Neural cell (in vitro differentiated cells): ENCODE results near the gene AHNAK. TPM values are rescaled to one million over a fixed set of nuclear protein-coding genes. Genes with fewer than 3 reads are reported as not detected.

Source experiments
- H2AFZ ChIP-seq: fragments of 200-600, 300-800 bp; sonication (generic), shearing (Covaris generic); 2 replicates; pipeline ENCODE4 v1.6.0; 2014; ENCODE audit warnings: low read depth, mild to moderate bottlenecking, antibody characterized with exemption, low read length, moderate library complexity
- H3F3A ChIP-seq: fragments of 200-600 bp; shearing (Covaris generic); 2 replicates; pipeline ENCODE4 v1.6.1; 2016; ENCODE audit warnings: mild to moderate bottlenecking, moderate library complexity, mixed read lengths, antibody characterized with exemption, low read length; ENCODE audit not compliant: insufficient read depth, poor library complexity, severe bottlenecking
- H3K27ac ChIP-seq: fragments of 200-600, 300-800 bp; sonication (generic), shearing (Covaris generic); 2 replicates; pipeline ENCODE4 v1.5.1; 2014; ENCODE audit warnings: mild to moderate bottlenecking, low read length, moderate library complexity
- H3K27me3 ChIP-seq: fragments of 300-800, 200-600 bp; sonication (generic), shearing (Covaris generic); 2 replicates; pipeline ENCODE4 v1.6.0; 2014; ENCODE audit warnings: mild to moderate bottlenecking, low read depth, low read length, moderate library complexity; ENCODE audit not compliant: insufficient read depth
- H3K36me3 ChIP-seq: fragments of 300-800, 200-600 bp; sonication (generic), shearing (Covaris generic); 2 replicates; pipeline ENCODE4 v1.5.1; 2014; ENCODE audit warnings: mild to moderate bottlenecking, antibody characterized with exemption, low read length, moderate library complexity; ENCODE audit not compliant: insufficient read depth
- H3K4me2 ChIP-seq: fragments of 300-800, 200-600 bp; sonication (generic), shearing (Covaris generic); 2 replicates; pipeline ENCODE4 v1.6.0; 2014; ENCODE audit warnings: mild to moderate bottlenecking, low read length
- H3K4me3 ChIP-seq: fragments of 300-800, 200-600 bp; sonication (generic), shearing (Covaris generic); 2 replicates; pipeline ENCODE4 v1.5.1; 2014; ENCODE audit warnings: mild to moderate bottlenecking, low read length, moderate library complexity
- H3K79me2 ChIP-seq: fragments of 200-600 bp; shearing (Covaris generic); replicated peaks from 2 replicates; pipeline ENCODE4 v1.6.0; 2014; ENCODE audit warnings: mild to moderate bottlenecking, low read length, moderate library complexity; ENCODE audit not compliant: insufficient read depth
- H3K9ac ChIP-seq: fragments of 300-800, 200-600 bp; sonication (generic), shearing (Covaris generic); 2 replicates; pipeline ENCODE4 v1.6.1; 2016; ENCODE audit warnings: mild to moderate bottlenecking, low read length, mixed read lengths
- H3K9me2 ChIP-seq: fragments of 200-600 bp; shearing (Covaris generic); 2 replicates; pipeline ENCODE4 v1.6.1; 2016; ENCODE audit warnings: mild to moderate bottlenecking, low read length, mixed read lengths; ENCODE audit not compliant: insufficient read depth
- H3K9me3 ChIP-seq: fragments of 200-600, 300-800 bp; sonication (generic), shearing (Covaris generic); 2 replicates; pipeline ENCODE4 v1.6.1; 2016; ENCODE audit warnings: mild to moderate bottlenecking, mixed run types, low read length, moderate library complexity, mixed read lengths
- H4K20me1 ChIP-seq: fragments of 200-600 bp; shearing (Covaris generic); 2 replicates; pipeline ENCODE4 v1.6.1; 2016; ENCODE audit warnings: mild to moderate bottlenecking, mixed run types; ENCODE audit not compliant: insufficient read depth
- EP300 ChIP-seq: fragments of 450-650 bp; conservative IDR thresholded peaks from 2 replicates; pipeline ENCODE4 v1.6.1; 2014; ENCODE audit warnings: antibody characterized with exemption, mild to moderate bottlenecking, moderate library complexity; ENCODE audit not compliant: poor library complexity, severe bottlenecking
- EZH2 ChIP-seq: fragments of 200-600, 300-800 bp; shearing (Covaris generic), sonication (generic); IDR thresholded peaks from 2 replicates; pipeline ENCODE4 v1.6.1; 2014; ENCODE audit warnings: antibody characterized with exemption, low read length, borderline replicate concordance, mild to moderate bottlenecking; ENCODE audit not compliant: insufficient read depth, poor library complexity, severe bottlenecking
- MXI1 ChIP-seq: fragments of 450-650 bp; conservative IDR thresholded peaks from 2 replicates; pipeline ENCODE4 v1.6.1; 2014; ENCODE audit warnings: antibody characterized with exemption, mild to moderate bottlenecking; ENCODE audit not compliant: poor library complexity, severe bottlenecking
- POLR2AphosphoS5 ChIP-seq: IDR thresholded peaks from 2 replicates; pipeline ENCODE4 v1.6.1; 2012
- RAD21 ChIP-seq: fragments of 450-650 bp; conservative IDR thresholded peaks from 2 replicates; pipeline ENCODE4 v1.6.1; 2014; ENCODE audit warnings: antibody characterized with exemption, mild to moderate bottlenecking, moderate library complexity
- SMC3 ChIP-seq: fragments of 450-650 bp; conservative IDR thresholded peaks from 2 replicates; pipeline ENCODE4 v1.6.1; 2014; ENCODE audit warnings: antibody characterized with exemption, mild to moderate bottlenecking, moderate library complexity; ENCODE audit not compliant: poor library complexity
- TAF1 ChIP-seq: IDR thresholded peaks from 2 replicates; pipeline ENCODE4 v1.6.1; 2012; ENCODE audit warnings: low read depth
- polyA plus RNA-seq: library from polyadenylated mRNA; depleted of rRNA; stranded (reverse); fragments of >200 nt; gene quantifications from 2 replicates; pipeline ENCODE4 v1.2.3, GENCODE V29; 2014
- TF ChIP-seq, protein P1 (sequence below): fragments of 450-650 bp; IDR thresholded peaks from 2 replicates; pipeline ENCODE4 v1.5.1; 2014; ENCODE audit warnings: antibody characterized with exemption, mild to moderate bottlenecking, moderate library complexity; ENCODE audit not compliant: poor library complexity, severe bottlenecking
- TF ChIP-seq, protein P2 (sequence below): IDR thresholded peaks from 2 replicates; pipeline ENCODE4 v1.6.1; 2012; ENCODE audit warnings: borderline replicate concordance

The AHNAK gene
- polyA plus RNA-seq, 1 donor from 2014 or later, result 0.11 TPM

DNA sequence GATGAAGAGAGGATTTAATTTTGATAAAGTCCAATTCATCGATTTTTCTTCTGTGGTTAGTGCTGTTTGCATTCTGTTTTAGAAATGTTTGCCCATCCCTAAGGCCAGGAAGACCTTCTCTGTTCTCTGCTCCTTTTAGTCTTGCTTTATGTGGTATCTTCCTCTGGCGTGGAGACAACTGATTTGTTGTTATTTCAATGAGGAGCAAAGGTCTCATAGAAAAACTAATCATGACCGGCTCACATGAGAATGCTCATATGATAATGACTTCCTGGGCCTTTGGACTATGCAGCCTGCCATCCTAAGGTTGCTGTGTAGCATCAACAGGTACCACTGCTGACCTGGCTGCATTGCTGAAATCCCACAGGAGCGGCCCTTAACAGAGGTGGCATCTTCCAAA, 108.0 kb downstream of the AHNAK start:
- H3K4me2 ChIP-seq, result no peak overlapping the region
- no peaks in the 10 kb centered on the region for H3K9me2 ChIP-seq
- no peak overlapping the region for H3K9ac ChIP-seq
- H3K79me2 ChIP-seq, result no peaks in the 10 kb centered on the region
- no peaks in the 10 kb centered on the region for H4K20me1 ChIP-seq
- no peaks in the 10 kb centered on the region for H3K36me3 ChIP-seq
- no peak overlapping the region for H3K4me3 ChIP-seq
- H3K27ac ChIP-seq, result no peak overlapping the region
- no peak for TF ChIP-seq RAD21
- TF ChIP-seq MXI1, result no peak
- no peak for TF ChIP-seq EP300
- no peak for TF ChIP-seq TAF1
- TF ChIP-seq SMC3, result no peak
- TF ChIP-seq, protein P1, sequence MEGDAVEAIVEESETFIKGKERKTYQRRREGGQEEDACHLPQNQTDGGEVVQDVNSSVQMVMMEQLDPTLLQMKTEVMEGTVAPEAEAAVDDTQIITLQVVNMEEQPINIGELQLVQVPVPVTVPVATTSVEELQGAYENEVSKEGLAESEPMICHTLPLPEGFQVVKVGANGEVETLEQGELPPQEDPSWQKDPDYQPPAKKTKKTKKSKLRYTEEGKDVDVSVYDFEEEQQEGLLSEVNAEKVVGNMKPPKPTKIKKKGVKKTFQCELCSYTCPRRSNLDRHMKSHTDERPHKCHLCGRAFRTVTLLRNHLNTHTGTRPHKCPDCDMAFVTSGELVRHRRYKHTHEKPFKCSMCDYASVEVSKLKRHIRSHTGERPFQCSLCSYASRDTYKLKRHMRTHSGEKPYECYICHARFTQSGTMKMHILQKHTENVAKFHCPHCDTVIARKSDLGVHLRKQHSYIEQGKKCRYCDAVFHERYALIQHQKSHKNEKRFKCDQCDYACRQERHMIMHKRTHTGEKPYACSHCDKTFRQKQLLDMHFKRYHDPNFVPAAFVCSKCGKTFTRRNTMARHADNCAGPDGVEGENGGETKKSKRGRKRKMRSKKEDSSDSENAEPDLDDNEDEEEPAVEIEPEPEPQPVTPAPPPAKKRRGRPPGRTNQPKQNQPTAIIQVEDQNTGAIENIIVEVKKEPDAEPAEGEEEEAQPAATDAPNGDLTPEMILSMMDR, result no peak
- no peak for TF ChIP-seq POLR2AphosphoS5
- TF ChIP-seq EZH2, result no peak
- TF ChIP-seq, protein P2, sequence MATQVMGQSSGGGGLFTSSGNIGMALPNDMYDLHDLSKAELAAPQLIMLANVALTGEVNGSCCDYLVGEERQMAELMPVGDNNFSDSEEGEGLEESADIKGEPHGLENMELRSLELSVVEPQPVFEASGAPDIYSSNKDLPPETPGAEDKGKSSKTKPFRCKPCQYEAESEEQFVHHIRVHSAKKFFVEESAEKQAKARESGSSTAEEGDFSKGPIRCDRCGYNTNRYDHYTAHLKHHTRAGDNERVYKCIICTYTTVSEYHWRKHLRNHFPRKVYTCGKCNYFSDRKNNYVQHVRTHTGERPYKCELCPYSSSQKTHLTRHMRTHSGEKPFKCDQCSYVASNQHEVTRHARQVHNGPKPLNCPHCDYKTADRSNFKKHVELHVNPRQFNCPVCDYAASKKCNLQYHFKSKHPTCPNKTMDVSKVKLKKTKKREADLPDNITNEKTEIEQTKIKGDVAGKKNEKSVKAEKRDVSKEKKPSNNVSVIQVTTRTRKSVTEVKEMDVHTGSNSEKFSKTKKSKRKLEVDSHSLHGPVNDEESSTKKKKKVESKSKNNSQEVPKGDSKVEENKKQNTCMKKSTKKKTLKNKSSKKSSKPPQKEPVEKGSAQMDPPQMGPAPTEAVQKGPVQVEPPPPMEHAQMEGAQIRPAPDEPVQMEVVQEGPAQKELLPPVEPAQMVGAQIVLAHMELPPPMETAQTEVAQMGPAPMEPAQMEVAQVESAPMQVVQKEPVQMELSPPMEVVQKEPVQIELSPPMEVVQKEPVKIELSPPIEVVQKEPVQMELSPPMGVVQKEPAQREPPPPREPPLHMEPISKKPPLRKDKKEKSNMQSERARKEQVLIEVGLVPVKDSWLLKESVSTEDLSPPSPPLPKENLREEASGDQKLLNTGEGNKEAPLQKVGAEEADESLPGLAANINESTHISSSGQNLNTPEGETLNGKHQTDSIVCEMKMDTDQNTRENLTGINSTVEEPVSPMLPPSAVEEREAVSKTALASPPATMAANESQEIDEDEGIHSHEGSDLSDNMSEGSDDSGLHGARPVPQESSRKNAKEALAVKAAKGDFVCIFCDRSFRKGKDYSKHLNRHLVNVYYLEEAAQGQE, result no peak
- H3K9me3 ChIP-seq, result no peaks in the 10 kb centered on the region
- H3K27me3 ChIP-seq, result no peaks in the 10 kb centered on the region
- no peaks in the 10 kb centered on the region for H3F3A ChIP-seq
- H2AFZ ChIP-seq, result no peak overlapping the region

DNA sequence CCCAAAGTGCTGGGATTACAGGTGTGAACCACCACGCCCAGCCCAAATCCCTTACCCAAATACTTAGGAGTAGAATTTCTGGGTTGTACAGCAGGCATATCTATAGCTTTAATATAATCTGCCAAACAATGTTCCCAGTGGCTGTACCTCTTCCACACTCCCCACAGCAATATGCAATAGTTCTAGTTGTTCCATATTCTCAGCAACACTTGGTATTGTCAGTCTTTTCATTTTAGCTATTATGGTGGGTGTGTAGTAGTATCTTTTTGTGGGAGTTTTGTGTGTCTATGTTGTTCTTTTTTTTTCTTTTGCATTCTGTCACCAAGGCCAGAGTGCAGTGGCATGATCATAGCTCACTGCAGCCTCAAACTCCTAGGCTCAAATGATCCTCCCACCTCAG, 109.0 kb downstream of the AHNAK start:
- TF ChIP-seq TAF1 (no peak), POLR2AphosphoS5 (no peak), EP300 (no peak), SMC3 (no peak), MXI1 (no peak), EZH2 (no peak), RAD21 (no peak)
- TF ChIP-seq, protein P2, result no peak
- TF ChIP-seq, protein P1, result no peak
- Histone ChIP-seq H3K27ac (no peak overlapping the region), H2AFZ (no peak overlapping the region), H3K27me3 (no peaks in the 10 kb centered on the region), H3K9me3 (no peaks in the 10 kb centered on the region), H3K4me3 (no peak overlapping the region), H3K79me2 (no peaks in the 10 kb centered on the region), H3K36me3 (no peaks in the 10 kb centered on the region), H3K4me2 (no peak overlapping the region), H3K9ac (no peak overlapping the region), H3K9me2 (no peaks in the 10 kb centered on the region), H4K20me1 (no peaks in the 10 kb centered on the region), H3F3A (no peaks in the 10 kb centered on the region)
